ENCODE data around the gene CYP26C1. TPM values are rescaled to one million over a fixed set of nuclear protein-coding genes. Genes with fewer than 3 reads are reported as not detected.

CYP26C1 gene
- total RNA-seq, 1 donor from 2014 or later, result not detected

DNA sequence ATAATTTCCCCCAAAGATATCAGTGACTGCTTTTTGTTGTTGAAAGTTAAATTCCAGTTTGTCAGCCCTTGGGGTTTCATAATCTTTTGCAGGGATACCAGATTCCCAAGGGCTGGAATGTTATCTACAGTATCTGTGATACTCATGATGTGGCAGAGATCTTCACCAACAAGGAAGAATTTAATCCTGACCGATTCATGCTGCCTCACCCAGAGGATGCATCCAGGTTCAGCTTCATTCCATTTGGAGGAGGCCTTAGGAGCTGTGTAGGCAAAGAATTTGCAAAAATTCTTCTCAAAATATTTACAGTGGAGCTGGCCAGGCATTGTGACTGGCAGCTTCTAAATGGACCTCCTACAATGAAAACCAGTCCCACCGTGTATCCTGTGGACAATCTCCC lies 16.3 kb downstream of the CYP26C1 start:
- no peak overlapping the region for H3K4me3 ChIP-seq (ENCODE audit: low read length in 3 of 3)
- H3K9ac ChIP-seq (ENCODE audit: low read depth in 1 of 3, low read length in 3 of 3), result no peak overlapping the region
- no peaks in the 10 kb centered on the region for H3K36me3 ChIP-seq (ENCODE audit: control insufficient read depth in 3 of 3, insufficient read depth in 3 of 3, low read length in 3 of 3)
- H3K27ac ChIP-seq (ENCODE audit: low read depth, low read length), result no peak overlapping the region
- H3K27me3 ChIP-seq (ENCODE audit: control insufficient read depth in 3 of 3, insufficient read depth in 3 of 3, low read length in 3 of 3), result peaks cover 61 to 82% (median 69%) of the 10 kb centered on the region in 3 donors
- no peaks in the 10 kb centered on the region for H3K9me3 ChIP-seq (ENCODE audit: control insufficient read depth in 3 of 3, low read length in 3 of 3)
- H3K4me1 ChIP-seq (ENCODE audit: control insufficient read depth in 3 of 3, insufficient read depth in 3 of 3, low read length in 3 of 3), result peaks cover 24 to 31% (median 25%) of the 10 kb centered on the region in 3 donors

DNA sequence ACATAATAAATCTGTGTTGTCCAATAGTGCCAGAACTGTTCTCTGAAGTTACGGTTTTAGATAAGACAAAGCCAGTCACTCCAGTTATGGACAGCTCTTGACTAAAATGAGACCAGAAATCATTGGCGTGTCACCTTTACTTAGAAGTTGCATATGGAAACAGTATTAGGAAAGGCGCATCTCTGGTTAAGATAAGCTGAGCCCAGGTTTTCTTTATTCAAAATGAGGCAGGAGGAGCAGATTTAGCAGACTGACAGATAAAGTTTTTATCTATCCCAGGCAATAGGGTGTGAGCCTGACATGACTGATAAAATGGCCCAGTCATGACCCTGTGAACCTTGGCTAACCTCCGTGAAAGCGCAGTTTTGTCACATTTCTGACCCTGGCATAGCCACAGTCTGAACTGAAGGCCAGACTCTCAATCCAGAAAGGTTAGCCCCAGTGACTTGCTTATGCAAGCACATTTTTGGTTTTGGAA lies 17.3 kb downstream of the CYP26C1 start:
- no peaks in the 10 kb centered on the region for H3K9me3 ChIP-seq (ENCODE audit: control insufficient read depth in 3 of 3, low read length in 3 of 3)
- H3K4me1 ChIP-seq (ENCODE audit: control insufficient read depth in 3 of 3, insufficient read depth in 3 of 3, low read length in 3 of 3), result peaks cover 14 to 20% (median 17%) of the 10 kb centered on the region in 3 donors
- H3K4me3 ChIP-seq (ENCODE audit: low read length in 3 of 3), result no peak overlapping the region
- peaks cover 51 to 75% (median 60%) of the 10 kb centered on the region in 3 donors for H3K27me3 ChIP-seq (ENCODE audit: control insufficient read depth in 3 of 3, insufficient read depth in 3 of 3, low read length in 3 of 3)
- no peak overlapping the region for H3K9ac ChIP-seq (ENCODE audit: low read depth in 1 of 3, low read length in 3 of 3)
- H3K27ac ChIP-seq (ENCODE audit: low read depth, low read length), result no peak overlapping the region
- H3K36me3 ChIP-seq (ENCODE audit: control insufficient read depth in 3 of 3, insufficient read depth in 3 of 3, low read length in 3 of 3), result no peaks in the 10 kb centered on the region

DNA sequence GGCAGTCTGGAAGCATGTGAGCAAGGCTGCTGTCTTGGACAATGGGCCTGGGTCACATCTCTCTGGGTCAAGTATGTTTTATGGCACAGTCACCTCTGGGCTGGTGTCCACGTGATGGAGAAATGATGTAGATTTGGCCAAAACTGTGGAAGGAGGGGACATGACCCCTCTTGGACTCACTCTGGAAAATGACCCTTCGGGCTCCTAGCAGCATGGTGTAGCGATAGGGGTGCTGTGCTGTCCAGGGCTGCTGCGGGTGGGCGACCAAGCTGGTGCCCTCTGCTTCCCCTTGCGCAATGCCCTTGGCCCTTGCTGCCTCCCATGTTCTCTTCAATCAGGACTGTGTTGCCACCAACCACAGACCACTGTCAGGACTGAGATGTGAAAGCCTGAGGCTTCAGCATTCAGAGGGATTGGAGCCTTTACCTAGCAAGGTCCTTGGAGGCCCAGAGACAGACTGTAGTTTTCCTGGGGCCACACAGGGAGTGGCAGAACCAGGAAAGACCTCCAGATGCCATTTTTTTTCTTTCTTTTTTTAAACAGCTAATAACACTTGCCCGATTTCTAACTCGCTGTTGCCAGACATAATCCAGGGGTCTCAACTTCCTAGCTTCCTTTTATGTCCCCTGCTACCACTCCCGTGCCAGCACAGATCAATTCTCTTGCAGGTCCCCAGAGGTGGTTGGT lies 19.2 kb downstream of the CYP26C1 start:
- no peak overlapping the region for H3K4me3 ChIP-seq (ENCODE audit: low read length in 3 of 3)
- no peaks in the 10 kb centered on the region for H3K36me3 ChIP-seq (ENCODE audit: control insufficient read depth in 3 of 3, insufficient read depth in 3 of 3, low read length in 3 of 3)
- H3K27ac ChIP-seq (ENCODE audit: low read depth, low read length), result no peak overlapping the region
- peaks cover 32 to 60% (median 42%) of the 10 kb centered on the region in 3 donors for H3K27me3 ChIP-seq (ENCODE audit: control insufficient read depth in 3 of 3, insufficient read depth in 3 of 3, low read length in 3 of 3)
- no peaks in the 10 kb centered on the region for H3K9me3 ChIP-seq (ENCODE audit: control insufficient read depth in 3 of 3, low read length in 3 of 3)
- no peak overlapping the region for H3K9ac ChIP-seq (ENCODE audit: low read depth in 1 of 3, low read length in 3 of 3)
- peaks cover 0 to 4% (median under 1%) of the 10 kb centered on the region in 3 donors for H3K4me1 ChIP-seq (ENCODE audit: control insufficient read depth in 3 of 3, insufficient read depth in 3 of 3, low read length in 3 of 3)

DNA sequence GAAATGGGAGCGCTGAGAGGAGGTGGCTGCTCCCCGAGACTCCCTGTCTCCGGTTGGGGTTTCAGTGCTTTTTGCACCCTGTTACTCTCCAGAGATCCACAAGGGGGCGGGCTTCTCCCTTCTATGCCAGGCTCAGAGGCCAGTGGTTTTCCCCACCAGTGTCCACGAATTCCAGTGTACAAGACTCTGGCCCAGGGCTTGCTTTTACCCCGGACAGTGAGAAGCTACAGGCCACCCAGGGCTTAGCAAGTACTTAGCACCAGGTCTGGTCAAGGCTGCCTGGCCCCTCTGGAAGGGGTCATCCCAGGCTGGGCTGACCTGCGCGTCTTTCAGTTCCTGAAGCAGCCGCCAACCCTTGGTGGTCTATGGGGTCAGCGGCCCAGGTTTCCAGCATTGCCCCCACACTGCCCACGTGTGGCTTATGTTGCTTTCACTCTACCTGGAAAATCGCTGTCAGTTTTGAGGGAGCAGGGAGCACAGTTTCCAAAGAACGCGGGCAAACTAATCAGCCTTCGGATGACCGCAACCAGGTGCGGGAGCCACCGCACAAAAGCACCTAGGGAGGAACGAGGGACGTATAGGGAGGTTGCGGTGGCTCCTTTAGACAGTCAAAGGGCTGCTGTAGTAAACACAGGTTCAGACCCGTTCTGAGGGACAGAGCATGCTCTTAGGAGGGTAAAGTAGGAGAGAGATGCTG lies 19.9 kb downstream of the CYP26C1 start:
- Histone ChIP-seq H3K36me3 (ENCODE audit: control insufficient read depth in 3 of 3, insufficient read depth in 3 of 3, low read length in 3 of 3) (no peaks in the 10 kb centered on the region), H3K27me3 (ENCODE audit: control insufficient read depth in 3 of 3, insufficient read depth in 3 of 3, low read length in 3 of 3) (peaks cover 25 to 53% (median 36%) of the 10 kb centered on the region in 3 donors), H3K4me1 (ENCODE audit: control insufficient read depth in 3 of 3, insufficient read depth in 3 of 3, low read length in 3 of 3) (no peaks in the 10 kb centered on the region), H3K4me3 (ENCODE audit: low read length in 3 of 3) (no peak overlapping the region), H3K27ac (ENCODE audit: low read depth, low read length) (no peak overlapping the region), H3K9ac (ENCODE audit: low read depth in 1 of 3, low read length in 3 of 3) (no peak overlapping the region), H3K9me3 (ENCODE audit: control insufficient read depth in 3 of 3, low read length in 3 of 3) (no peaks in the 10 kb centered on the region)

DNA sequence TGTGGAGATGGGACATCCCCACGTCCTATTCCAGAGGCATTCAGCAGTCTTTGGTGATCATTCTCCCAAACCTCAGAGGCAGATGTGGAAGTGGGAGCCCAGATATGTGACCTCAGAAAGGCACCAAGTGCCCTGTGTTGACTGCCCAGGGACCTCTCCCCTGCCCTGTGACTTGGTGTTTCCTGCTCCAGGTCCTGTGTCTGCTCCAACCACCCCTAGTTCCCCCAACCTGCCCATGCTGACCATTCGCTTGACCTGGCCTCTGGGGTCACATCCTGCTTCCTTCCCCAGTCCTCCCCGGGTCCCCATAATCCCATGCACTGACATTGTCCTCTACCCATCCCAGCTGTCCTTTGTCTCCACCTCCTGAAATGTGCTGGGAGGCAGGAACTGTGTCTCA lies 20.7 kb downstream of the CYP26C1 start:
- H3K4me3 ChIP-seq (ENCODE audit: low read length in 3 of 3), result no peak overlapping the region
- no peaks in the 10 kb centered on the region for H3K4me1 ChIP-seq (ENCODE audit: control insufficient read depth in 3 of 3, insufficient read depth in 3 of 3, low read length in 3 of 3)
- no peaks in the 10 kb centered on the region for H3K9me3 ChIP-seq (ENCODE audit: control insufficient read depth in 3 of 3, low read length in 3 of 3)
- H3K36me3 ChIP-seq (ENCODE audit: control insufficient read depth in 3 of 3, insufficient read depth in 3 of 3, low read length in 3 of 3), result no peaks in the 10 kb centered on the region
- H3K9ac ChIP-seq (ENCODE audit: low read depth in 1 of 3, low read length in 3 of 3), result no peak overlapping the region
- H3K27ac ChIP-seq (ENCODE audit: low read depth, low read length), result no peak overlapping the region
- H3K27me3 ChIP-seq (ENCODE audit: control insufficient read depth in 3 of 3, insufficient read depth in 3 of 3, low read length in 3 of 3), result peaks cover 18 to 45% (median 28%) of the 10 kb centered on the region in 3 donors

DNA sequence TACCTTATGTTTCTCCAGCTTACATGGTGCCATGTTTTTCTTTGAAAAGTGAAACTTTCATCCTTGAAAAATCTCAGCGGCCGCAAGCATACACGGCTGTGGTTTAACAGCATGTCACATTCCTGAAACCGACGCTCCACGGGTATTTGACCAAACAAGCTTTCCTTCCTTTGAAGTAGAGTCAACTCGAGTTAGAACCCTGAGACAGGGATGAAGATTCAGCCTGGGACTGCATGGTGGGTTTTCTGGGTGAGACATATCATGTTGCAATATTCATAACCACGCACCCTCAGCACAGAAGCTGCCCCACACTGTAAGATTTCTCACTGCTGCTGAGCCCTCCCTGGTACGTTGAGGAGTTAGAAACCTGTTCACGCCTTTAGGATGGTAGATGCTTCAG lies 21.2 kb downstream of the CYP26C1 start:
- Histone ChIP-seq H3K4me1 (ENCODE audit: control insufficient read depth in 3 of 3, insufficient read depth in 3 of 3, low read length in 3 of 3) (no peaks in the 10 kb centered on the region), H3K27me3 (ENCODE audit: control insufficient read depth in 3 of 3, insufficient read depth in 3 of 3, low read length in 3 of 3) (peaks cover 16 to 40% (median 23%) of the 10 kb centered on the region in 3 donors), H3K4me3 (ENCODE audit: low read length in 3 of 3) (no peak overlapping the region), H3K9me3 (ENCODE audit: control insufficient read depth in 3 of 3, low read length in 3 of 3) (no peaks in the 10 kb centered on the region), H3K36me3 (ENCODE audit: control insufficient read depth in 3 of 3, insufficient read depth in 3 of 3, low read length in 3 of 3) (no peaks in the 10 kb centered on the region), H3K27ac (ENCODE audit: low read depth, low read length) (no peak overlapping the region), H3K9ac (ENCODE audit: low read depth in 1 of 3, low read length in 3 of 3) (no peak overlapping the region)

DNA sequence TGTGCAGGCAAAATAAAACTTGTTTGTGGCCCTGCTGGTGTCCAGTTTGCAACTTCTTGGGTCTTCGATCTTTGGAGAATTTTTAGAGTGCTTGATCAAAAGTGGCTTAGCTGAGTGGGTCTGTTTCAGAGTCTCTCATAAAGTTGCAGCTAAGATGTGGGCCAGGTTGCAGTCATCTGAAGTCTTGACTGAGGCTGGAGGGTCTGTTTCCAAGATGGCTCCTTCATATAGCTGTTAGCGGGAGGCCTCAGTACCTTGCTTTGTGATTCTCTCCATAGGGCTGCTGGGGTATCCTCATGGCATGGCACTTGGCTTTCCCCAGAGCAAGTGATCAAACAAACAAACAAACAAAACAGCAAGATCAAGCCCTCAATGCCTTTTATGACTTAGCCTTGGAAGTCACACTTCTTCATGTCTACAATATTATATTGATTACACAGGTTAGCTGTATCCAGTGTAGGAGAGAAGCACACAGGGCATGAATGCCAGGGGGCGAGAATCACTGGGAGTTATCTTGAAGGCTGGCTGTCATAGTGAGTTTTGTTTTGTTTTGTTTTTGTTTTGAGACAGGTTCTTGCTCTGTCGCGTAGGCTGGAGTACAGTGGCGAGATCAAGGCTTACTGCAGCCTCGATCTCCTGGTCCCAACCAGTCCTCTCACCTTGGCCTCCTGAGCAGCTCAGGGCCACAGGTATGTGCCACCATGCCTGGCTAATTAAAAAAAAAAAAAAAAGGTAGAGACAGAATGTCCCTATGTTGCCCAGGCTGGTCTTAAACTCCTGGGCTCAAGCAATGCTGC lies 23.3 kb downstream of the CYP26C1 start:
- Histone ChIP-seq H3K4me3 (ENCODE audit: low read length in 3 of 3) (no peak overlapping the region), H3K9me3 (ENCODE audit: control insufficient read depth in 3 of 3, low read length in 3 of 3) (no peaks in the 10 kb centered on the region), H3K4me1 (ENCODE audit: control insufficient read depth in 3 of 3, insufficient read depth in 3 of 3, low read length in 3 of 3) (no peaks in the 10 kb centered on the region), H3K9ac (ENCODE audit: low read depth in 1 of 3, low read length in 3 of 3) (no peak overlapping the region), H3K27ac (ENCODE audit: low read depth, low read length) (no peak overlapping the region), H3K27me3 (ENCODE audit: control insufficient read depth in 3 of 3, insufficient read depth in 3 of 3, low read length in 3 of 3) (peaks cover 12 to 31% (median 16%) of the 10 kb centered on the region in 3 donors), H3K36me3 (ENCODE audit: control insufficient read depth in 3 of 3, insufficient read depth in 3 of 3, low read length in 3 of 3) (no peaks in the 10 kb centered on the region)

DNA sequence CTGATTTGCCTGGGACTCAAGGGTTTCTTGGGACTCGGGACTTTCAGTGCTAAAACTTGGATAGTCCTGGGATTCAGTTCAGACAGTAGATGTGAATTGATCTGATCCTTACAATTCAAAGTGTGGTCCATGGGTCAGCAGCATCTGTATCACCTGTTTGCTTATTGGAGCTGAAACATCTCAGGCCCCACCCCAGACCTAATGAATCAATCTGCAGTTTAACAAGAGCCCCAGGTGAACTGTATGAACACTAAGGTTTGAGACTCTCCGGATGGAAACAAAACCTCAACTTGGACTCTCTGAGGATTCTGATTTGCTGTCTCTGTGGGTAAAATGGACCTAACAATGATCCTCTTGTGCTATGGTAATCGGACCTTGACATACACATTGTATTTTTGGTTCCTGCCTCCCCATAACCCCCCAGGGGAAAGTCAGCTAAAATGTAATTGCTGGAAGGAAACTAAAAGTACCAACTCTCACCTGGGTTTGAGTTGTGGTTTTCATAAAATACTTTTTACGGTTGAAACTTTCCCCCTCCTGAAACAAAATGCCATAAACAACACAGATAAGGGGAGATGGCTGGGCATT lies 24.8 kb downstream of the CYP26C1 start:
- Histone ChIP-seq H3K27ac (ENCODE audit: low read depth, low read length) (no peak overlapping the region), H3K36me3 (ENCODE audit: control insufficient read depth in 3 of 3, insufficient read depth in 3 of 3, low read length in 3 of 3) (no peaks in the 10 kb centered on the region), H3K4me1 (ENCODE audit: control insufficient read depth in 3 of 3, insufficient read depth in 3 of 3, low read length in 3 of 3) (no peaks in the 10 kb centered on the region), H3K9me3 (ENCODE audit: control insufficient read depth in 3 of 3, low read length in 3 of 3) (no peaks in the 10 kb centered on the region), H3K27me3 (ENCODE audit: control insufficient read depth in 3 of 3, insufficient read depth in 3 of 3, low read length in 3 of 3) (peaks cover 7 to 18% (median 9%) of the 10 kb centered on the region in 3 donors), H3K4me3 (ENCODE audit: low read length in 3 of 3) (no peak overlapping the region), H3K9ac (ENCODE audit: low read depth in 1 of 3, low read length in 3 of 3) (no peak overlapping the region)

DNA sequence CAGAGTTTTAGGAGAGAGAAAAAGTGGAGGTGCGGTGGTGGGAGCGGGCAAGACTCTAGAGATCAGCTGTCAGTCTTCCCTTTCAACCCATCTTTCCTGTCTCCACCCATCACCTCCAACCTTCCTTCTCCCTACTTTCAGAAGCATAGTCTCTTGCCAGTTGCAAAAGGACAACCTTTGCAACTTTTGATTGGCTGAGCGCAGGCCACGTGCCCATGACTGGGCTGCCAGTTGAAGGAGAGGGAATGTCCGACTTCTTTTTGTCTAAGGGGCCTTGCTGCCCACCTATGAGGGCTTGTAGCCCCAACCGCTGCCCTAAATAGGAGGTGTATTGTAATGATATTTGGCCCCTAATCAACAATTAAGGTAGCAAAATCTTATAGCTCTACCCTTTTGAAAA lies 25.7 kb downstream of the CYP26C1 start:
- no peaks in the 10 kb centered on the region for H3K36me3 ChIP-seq (ENCODE audit: control insufficient read depth in 3 of 3, insufficient read depth in 3 of 3, low read length in 3 of 3)
- no peaks in the 10 kb centered on the region for H3K4me1 ChIP-seq (ENCODE audit: control insufficient read depth in 3 of 3, insufficient read depth in 3 of 3, low read length in 3 of 3)
- no peak overlapping the region for H3K27ac ChIP-seq (ENCODE audit: low read depth, low read length)
- H3K9me3 ChIP-seq (ENCODE audit: control insufficient read depth in 3 of 3, low read length in 3 of 3), result no peaks in the 10 kb centered on the region
- peaks cover 1 to 9% (median 6%) of the 10 kb centered on the region in 3 donors for H3K27me3 ChIP-seq (ENCODE audit: control insufficient read depth in 3 of 3, insufficient read depth in 3 of 3, low read length in 3 of 3)
- no peak overlapping the region for H3K4me3 ChIP-seq (ENCODE audit: low read length in 3 of 3)
- no peak overlapping the region for H3K9ac ChIP-seq (ENCODE audit: low read depth in 1 of 3, low read length in 3 of 3)

All from skeletal muscle tissue (tissue), 4 donors.